PC-3 (cell line): ENCODE data around the gene SLX1B.
"Not testable (repeated sequence)": the region's sequence is repeated elsewhere in the genome, so short reads cannot be mapped to it uniquely, and the experiment has no call there.

Source experiments
- CTCF ChIP-seq: fragments of 300-600 bp; sonication (generic); conservative IDR thresholded peaks from 2 replicates; pipeline ENCODE4 v1.5.1; 2017; ENCODE audit warnings: antibody characterized with exemption, low read depth, mild to moderate bottlenecking, low read length
- EZH2phosphoT487 ChIP-seq: fragments of 300-600 bp; sonication (generic); IDR thresholded peaks from 2 replicates; pipeline ENCODE4 v1.6.1; 2018; ENCODE audit warnings: mild to moderate bottlenecking, antibody characterized with exemption, low read length, borderline replicate concordance

DNA sequence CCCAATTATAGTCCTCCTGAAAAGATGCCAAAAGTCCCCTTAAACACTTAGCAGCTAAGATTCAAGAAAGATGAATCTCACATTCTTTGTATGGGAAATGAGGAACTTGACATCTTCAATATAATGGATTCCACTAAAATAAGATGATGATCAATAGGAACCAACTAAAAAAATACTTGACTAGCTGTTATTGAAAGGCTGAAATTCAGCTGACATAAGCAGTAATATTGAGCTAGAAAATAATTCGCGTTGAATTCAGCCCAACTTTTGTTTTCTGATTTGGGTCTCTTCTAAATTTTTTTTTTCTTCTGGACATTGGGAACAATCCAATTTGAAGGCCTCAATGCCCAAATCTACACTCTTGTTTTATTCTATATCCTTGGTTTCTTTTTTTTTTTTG lies 30.7 kb upstream of the SLX1B start:
- not testable (repeated sequence) for TF ChIP-seq CTCF, EZH2phosphoT487
